Liver (tissue), 9 donors: Measurements from ENCODE around the gene ERBB2. TPM values are rescaled to one million over a fixed set of nuclear protein-coding genes. Genes with fewer than 3 reads are reported as not detected.

Experiments
- DNase-seq: peaks from one replicate; pipeline ENCODE4 v3.0.0-alpha.2; 2017; ENCODE audit warnings: low spot score
- H3K27ac ChIP-seq, 2 donors: one replicate each; pipeline ENCODE4 v1.7.0; 2013; ENCODE audit warnings: inconsistent platforms in 2 of 2, low read length in 2 of 2, control low read depth in 1 of 2, low read depth in 1 of 2, mild to moderate bottlenecking in 1 of 2
- H3K27me3 ChIP-seq, 4 donors: one replicate each; pipeline versions ENCODE4 v1.6.1 to v1.7.0; 2013; ENCODE audit warnings: low read length in 3 of 4, inconsistent platforms in 1 of 4, mild to moderate bottlenecking in 1 of 4, moderate library complexity in 1 of 4; ENCODE audit not compliant: control insufficient read depth in 4 of 4, insufficient read depth in 4 of 4
- H3K36me3 ChIP-seq, 4 donors: one replicate each; pipeline versions ENCODE4 v1.6.1 to v1.7.0; 2013; ENCODE audit warnings: low read length in 3 of 4, mild to moderate bottlenecking in 3 of 4, low read depth in 1 of 4, moderate library complexity in 1 of 4; ENCODE audit not compliant: control insufficient read depth in 4 of 4, insufficient read depth in 3 of 4
- H3K4me1 ChIP-seq, 4 donors: one replicate each; pipeline versions ENCODE4 v1.6.1 to v1.7.0; 2013; ENCODE audit warnings: low read length in 3 of 4, mild to moderate bottlenecking in 3 of 4, moderate library complexity in 1 of 4; ENCODE audit not compliant: control insufficient read depth in 4 of 4, insufficient read depth in 4 of 4
- H3K4me3 ChIP-seq, 3 donors: one replicate each; pipeline versions ENCODE4 v1.6.1 to v1.7.0; 2013; ENCODE audit warnings: low read length in 3 of 3, control low read depth in 1 of 3, low read depth in 1 of 3, mild to moderate bottlenecking in 1 of 3
- H3K9ac ChIP-seq, 2 donors: one replicate each; pipeline ENCODE4 v1.7.0; 2013; ENCODE audit warnings: low read length in 2 of 2, mild to moderate bottlenecking in 2 of 2, moderate library complexity in 2 of 2, control low read depth in 1 of 2, low read depth in 1 of 2
- H3K9me3 ChIP-seq, 4 donors: one replicate each; pipeline versions ENCODE4 v1.6.1 to v1.7.0; 2013; ENCODE audit warnings: low read length in 3 of 4; ENCODE audit not compliant: control insufficient read depth in 4 of 4
- CTCF ChIP-seq: fragments of 150-350 bp; IDR thresholded peaks from 2 replicates; pipeline ENCODE4 v1.5.1; 2017; ENCODE audit warnings: improper control_type of control experiment, low read depth, low read length; ENCODE audit not compliant: missing input control
- FOXA1 ChIP-seq: IDR thresholded peaks from 2 replicates; pipeline ENCODE4 v1.6.1; 2016; ENCODE audit warnings: antibody characterized with exemption
- GABPA ChIP-seq, 2 donors: IDR thresholded peaks in 1 of 2; conservative IDR thresholded peaks in 1 of 2; 2 replicates each; pipeline ENCODE4 v1.6.1; 2016; ENCODE audit warnings: antibody characterized with exemption in 2 of 2, mild to moderate bottlenecking in 1 of 2, moderate library complexity in 1 of 2
- HNF4A ChIP-seq, 2 donors: conservative IDR thresholded peaks; 2 replicates each; pipeline ENCODE4 v1.6.1; 2016; ENCODE audit warnings: antibody characterized with exemption in 2 of 2, mild to moderate bottlenecking in 2 of 2
- HNF4G ChIP-seq: IDR thresholded peaks from 2 replicates; pipeline ENCODE4 v1.6.1; 2016; ENCODE audit warnings: antibody characterized with exemption
- JUND ChIP-seq, 2 donors: IDR thresholded peaks; 2 replicates each; pipeline ENCODE4 v1.6.1; 2016; ENCODE audit warnings: antibody characterized with exemption in 2 of 2
- MAX ChIP-seq: IDR thresholded peaks from 2 replicates; pipeline ENCODE4 v1.6.1; 2016; ENCODE audit warnings: antibody characterized with exemption
- NR2F2 ChIP-seq: IDR thresholded peaks from 2 replicates; pipeline ENCODE4 v1.6.1; 2016; ENCODE audit warnings: antibody characterized with exemption
- RAD21 ChIP-seq, 2 donors: IDR thresholded peaks; 2 replicates each; pipeline ENCODE4 v1.6.1; 2016; ENCODE audit warnings: antibody characterized with exemption in 2 of 2, mild to moderate bottlenecking in 2 of 2
- RXRA ChIP-seq, 2 donors: IDR thresholded peaks; 2 replicates each; pipeline ENCODE4 v1.6.1; 2017 to 2018; ENCODE audit warnings: antibody characterized with exemption in 2 of 2, mild to moderate bottlenecking in 1 of 2
- SP1 ChIP-seq: IDR thresholded peaks from 2 replicates; pipeline ENCODE4 v1.6.1; 2018; ENCODE audit warnings: antibody characterized with exemption, mild to moderate bottlenecking
- TAF1 ChIP-seq: conservative IDR thresholded peaks from 2 replicates; pipeline ENCODE4 v1.6.1; 2016; ENCODE audit warnings: antibody characterized with exemption, mild to moderate bottlenecking
- YY1 ChIP-seq: IDR thresholded peaks from 2 replicates; pipeline ENCODE4 v1.6.1; 2016; ENCODE audit warnings: antibody characterized with exemption, mild to moderate bottlenecking
- ZBTB33 ChIP-seq: IDR thresholded peaks from 2 replicates; pipeline ENCODE4 v1.6.1; 2016; ENCODE audit warnings: antibody characterized with exemption
- WGBS: extraction: QIAGEN DNeasy Blood & Tissue Kit; methylation state at CpG from one replicate; pipeline ENCODE4 v1.1.7; 2013; 5-methylcytosine and 5-hydroxymethylcytosine counted together
- polyA plus RNA-seq, 2 donors: library from polyadenylated mRNA; stranded (reverse) in 1 of 2; unstranded in 1 of 2; fragments of 200-250 nt in 1 of 2; fragments of >200 nt in 1 of 2; fragmentation: Nextera tagmentation in 1 of 2; extraction: Ambion mirVana in 1 of 2; gene quantifications; one replicate each; pipeline versions ENCODE4 v1.2.1 to v1.2.3, GENCODE V29; 2013 to 2015
- total RNA-seq, 2 donors: library from RNA; depleted of rRNA; stranded (reverse); fragments of >200 nt; gene quantifications; one replicate each; pipeline ENCODE4 v1.2.3, GENCODE V29; 2014
- donor health status: healthy.
- donor health status: healthy.
- donor health status: healthy.
- donor health status: healthy.
- donor health status: healthy.

Gene ERBB2
- total and polyA plus RNA-seq, 4 donors, result 4.7 to 28.8 (median 15.7) TPM

GRCh38 chr17:39672522-39673334 lies 27.1 kb upstream of the ERBB2 start:
- Histone ChIP-seq H3K27ac (no peak overlapping the region), H3K36me3 (no peaks in the 10 kb centered on the region), H3K9ac (no peak overlapping the region), H3K9me3 (no peaks in the 10 kb centered on the region), H3K27me3 (no peaks in the 10 kb centered on the region), H3K4me3 (no peak overlapping the region), H3K4me1 (peaks cover 0 to 14% (median 8%) of the 10 kb centered on the region in 4 donors)
- 85% methylated on average over 15 of the region's 15 CpGs for WGBS
- DNase-seq, result no peak
- TF ChIP-seq CTCF, result no peak
- TF ChIP-seq TAF1, result no peak
- no peak for TF ChIP-seq YY1
- TF ChIP-seq RXRA (IDR thresholded peaks at IDR 0.05), result no peak
- no peak for TF ChIP-seq ZBTB33
- no peak for TF ChIP-seq FOXA1
- no peak for TF ChIP-seq HNF4A (conservative IDR thresholded peaks at IDR 0.05)
- no peak for TF ChIP-seq MAX
- no peak for TF ChIP-seq SP1
- no peak for TF ChIP-seq JUND (IDR thresholded peaks at IDR 0.05)
- no peak for TF ChIP-seq RAD21 (IDR thresholded peaks at IDR 0.05)
- TF ChIP-seq NR2F2, result no peak
- TF ChIP-seq GABPA (IDR thresholded peaks at IDR 0.05 in 1 of 2, conservative IDR thresholded peaks at IDR 0.05 in 1 of 2), result no peak

- Histone ChIP-seq H3K36me3 (no peaks in the 10 kb centered on the region), H3K9ac (no peak overlapping the region), H3K9me3 (no peaks in the 10 kb centered on the region), H3K4me3 (no peak overlapping the region), H3K27ac (no peak overlapping the region), H3K27me3 (no peaks in the 10 kb centered on the region), H3K4me1 (peaks cover 0 to 13% (median 2%) of the 10 kb centered on the region in 4 donors)
- DNase-seq, result no peak
- TF ChIP-seq HNF4G (no peak), HNF4A (conservative IDR thresholded peaks at IDR 0.05) (no peak), RXRA (IDR thresholded peaks at IDR 0.05) (no peak)
- 84% methylated on average over 13 of the region's 13 CpGs for WGBS
Measured at GRCh38 chr17:39673335-39674081, 26.4 kb upstream of the ERBB2 start.
